ENCODE measurements around the gene NEURL1B. TPM values are rescaled to one million over a fixed set of nuclear protein-coding genes. Genes with fewer than 3 reads are reported as not detected.

Gene NEURL1B
- total RNA-seq, 2 experiments from 2014 or later: 0.32 to 0.57 TPM

DNA sequence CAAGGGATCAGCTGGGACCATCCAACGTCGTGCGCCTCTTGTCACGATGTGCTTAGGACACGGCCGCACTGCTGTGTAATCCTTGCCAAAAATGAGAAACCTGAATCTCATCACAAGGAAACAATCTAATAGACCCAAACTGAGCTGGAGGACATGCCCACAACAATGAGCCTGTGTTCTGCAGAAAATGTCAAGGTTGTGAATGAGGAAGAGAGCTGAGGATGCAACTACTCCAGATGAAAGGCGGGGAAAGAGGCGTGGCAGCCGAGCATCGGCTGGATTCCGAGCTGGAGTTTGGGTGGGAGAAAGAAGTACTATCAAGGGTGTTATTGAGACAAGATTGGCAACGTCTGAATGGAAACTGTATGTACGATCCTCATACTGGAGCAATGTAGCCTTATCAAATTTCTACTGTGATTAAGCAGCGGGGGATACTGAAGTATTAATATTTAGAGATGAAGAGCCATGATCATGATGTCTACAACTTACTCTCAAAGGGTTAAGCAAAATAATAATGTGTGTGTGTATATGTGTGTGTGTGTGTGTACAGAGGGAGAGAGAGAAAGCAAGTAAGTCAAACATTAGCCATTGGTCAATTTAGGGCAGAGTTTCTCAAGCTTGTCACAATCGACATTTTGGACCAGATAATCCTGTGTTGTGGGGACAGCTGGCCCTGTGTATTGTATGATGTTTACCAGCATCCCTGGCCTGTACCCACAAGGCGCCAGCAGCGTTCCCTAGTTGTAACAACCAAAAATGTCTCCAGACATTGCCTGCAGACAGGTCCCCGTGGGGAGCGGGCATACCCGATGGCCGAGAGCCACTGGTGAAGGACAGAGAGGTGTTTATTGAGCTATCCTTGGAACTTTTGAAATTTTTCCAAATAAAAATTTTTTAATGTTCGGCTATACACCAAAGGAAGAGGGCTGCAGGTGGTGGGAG lies 83.5 kb downstream of the NEURL1B start:
- no peak for TF ChIP-seq CTCF (conservative IDR thresholded peaks at IDR 0.05; ENCODE audit: low read length)
- TF ChIP-seq EZH2phosphoT487 (IDR thresholded peaks at IDR 0.05; ENCODE audit: borderline replicate concordance, low read depth, low read length): no peak
- no peak overlapping the region for H3K4me2 ChIP-seq (ENCODE audit: low read length)
- POLR2A ChIA-PET: no interaction called here

DNA sequence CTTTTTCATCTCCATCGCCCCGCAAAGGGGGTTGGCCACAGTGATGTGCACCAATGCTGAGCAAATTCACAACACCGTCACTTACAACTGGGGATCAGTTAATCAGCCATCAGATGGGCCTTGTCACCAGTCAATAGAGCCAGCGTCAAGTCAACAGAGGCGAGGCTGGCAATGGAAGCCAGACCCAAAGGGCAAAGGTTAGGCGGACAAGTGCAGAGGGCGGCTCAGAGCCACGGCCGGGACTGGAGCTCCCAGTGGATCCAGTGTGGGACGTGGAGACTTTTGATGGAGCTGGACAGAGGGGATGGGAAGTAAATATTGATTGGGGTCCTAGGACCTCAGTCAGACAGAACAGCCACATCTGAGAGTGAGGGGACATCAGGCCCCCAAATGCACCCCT lies 84.2 kb downstream of the NEURL1B start:
- intact Hi-C loops (cut with micrococcal nuclease; ENCODE audit: unreplicated experiment): no loop called here

More for the DNA sequence above, 83.5 kb downstream of the NEURL1B start:
- Histone ChIP-seq H3K79me2 (ENCODE audit: insufficient read depth, low read depth, low read length) (no peaks in the 10 kb centered on the region), H3K36me3 (ENCODE audit: insufficient read depth, low read length) (no peaks in the 10 kb centered on the region), H3K27ac (ENCODE audit: low read depth, low read length, poor library complexity, severe bottlenecking) (no peak overlapping the region), H3K9me3 (ENCODE audit: low read length) (no peaks in the 10 kb centered on the region), H3K4me1 (ENCODE audit: insufficient read depth, low read length, poor library complexity, severe bottlenecking) (no peaks in the 10 kb centered on the region), H4K20me1 (ENCODE audit: insufficient read depth, low read length) (no peaks in the 10 kb centered on the region), H3K9me2 (ENCODE audit: insufficient read depth, low read length) (no peaks in the 10 kb centered on the region), H2AFZ (ENCODE audit: low read length) (no peak overlapping the region), H3K4me3 (ENCODE audit: low read depth, low read length, poor library complexity, severe bottlenecking) (no peak overlapping the region)
- DNase-seq (ENCODE audit: low spot score): no peak
- CTCF ChIA-PET (ENCODE audit: unreplicated experiment): interaction anchor here (0.6 to 1.0 kb wide), 2 partner anchors 9 to 10 kb away, joined by 3 to 5 read pairs; no protein-coding TSS in a partner anchor
- intact Hi-C loops (cut with micrococcal nuclease; ENCODE audit: unreplicated experiment): no loop called here
- no TSS peak for BruUV-seq (replicated peaks)

More for the DNA sequence above, 84.2 kb downstream of the NEURL1B start:
- POLR2A ChIA-PET: no interaction called here
- no peaks in the 10 kb centered on the region for H4K20me1 ChIP-seq (ENCODE audit: insufficient read depth, low read length)
- no peak overlapping the region for H3K4me2 ChIP-seq (ENCODE audit: low read length)
- TF ChIP-seq CTCF (conservative IDR thresholded peaks at IDR 0.05; ENCODE audit: low read length): no peak
- TF ChIP-seq EZH2phosphoT487 (IDR thresholded peaks at IDR 0.05; ENCODE audit: borderline replicate concordance, low read depth, low read length): no peak
- no peaks in the 10 kb centered on the region for H3K9me3 ChIP-seq (ENCODE audit: low read length)
- no peaks in the 10 kb centered on the region for H3K79me2 ChIP-seq (ENCODE audit: insufficient read depth, low read depth, low read length)
- H2AFZ ChIP-seq (ENCODE audit: low read length): no peak overlapping the region
- no peaks in the 10 kb centered on the region for H3K36me3 ChIP-seq (ENCODE audit: insufficient read depth, low read length)
- H3K9me2 ChIP-seq (ENCODE audit: insufficient read depth, low read length): no peaks in the 10 kb centered on the region
- no peak overlapping the region for H3K27ac ChIP-seq (ENCODE audit: low read depth, low read length, poor library complexity, severe bottlenecking)
- H3K4me1 ChIP-seq (ENCODE audit: insufficient read depth, low read length, poor library complexity, severe bottlenecking): no peaks in the 10 kb centered on the region
- CTCF ChIA-PET (ENCODE audit: unreplicated experiment): interaction anchor here (0.6 kb wide), 1 partner anchor 10 kb away, joined by 3 read pairs; no protein-coding TSS in a partner anchor
- H3K4me3 ChIP-seq (ENCODE audit: low read depth, low read length, poor library complexity, severe bottlenecking): no peak overlapping the region
- no TSS peak for BruUV-seq (replicated peaks)
- DNase-seq (ENCODE audit: low spot score): no peak
